Transverse colon (tissue), 4 donors: Measurements from ENCODE around the gene PRR29. TPM values are rescaled to one million over a fixed set of nuclear protein-coding genes. Genes with fewer than 3 reads are reported as not detected.

Source experiments
- DNase-seq: peaks from one replicate; pipeline ENCODE4 v3.0.0-alpha.2; 2019
- H3K27ac ChIP-seq, 4 donors: fragments of 200-600 bp; sonication (generic); 2 replicates each; pipeline ENCODE4 v1.5.1; 2016 to 2018; ENCODE audit warnings: inconsistent platforms in 4 of 4
- H3K27me3 ChIP-seq: fragments of 200-600 bp; sonication (generic); 2 replicates; pipeline ENCODE4 v1.5.1; 2017; ENCODE audit warnings: inconsistent platforms
- H3K36me3 ChIP-seq, 4 donors: fragments of 200-600 bp; sonication (generic); 2 replicates each; pipeline ENCODE4 v1.5.1; 2017 to 2019; ENCODE audit warnings: inconsistent platforms in 4 of 4
- H3K4me1 ChIP-seq, 4 donors: fragments of 200-600 bp; sonication (generic); 2 replicates each; pipeline ENCODE4 v1.5.1; 2017 to 2020; ENCODE audit warnings: inconsistent platforms in 4 of 4
- H3K4me3 ChIP-seq, 4 donors: fragments of 200-600 bp; sonication (generic); 1 replicate in 1 of 4; 2 replicates in 3 of 4; pipeline versions ENCODE4 v1.5.1 to v1.6.1; 2017 to 2019; ENCODE audit warnings: inconsistent platforms in 4 of 4
- H3K9me3 ChIP-seq, 2 donors: fragments of 200-600 bp; sonication (generic); 2 replicates each; pipeline ENCODE4 v1.5.1; 2017 to 2019; ENCODE audit warnings: inconsistent platforms in 2 of 2
- EP300 ChIP-seq: sonication (generic); formaldehyde crosslinking; IDR thresholded peaks from one replicate; pipeline ENCODE4 v1.6.1; 2017; ENCODE audit warnings: antibody characterized with exemption, low read depth
- POLR2A ChIP-seq: fragments of 450-650 bp; IDR thresholded peaks from one replicate; pipeline ENCODE4 v1.6.1; 2016; ENCODE audit warnings: antibody characterized with exemption, mild to moderate bottlenecking, moderate library complexity
- POLR2AphosphoS5 ChIP-seq, 3 donors: sonication (generic); formaldehyde crosslinking; IDR thresholded peaks; one replicate each; pipeline ENCODE4 v1.6.1; 2016; ENCODE audit warnings: antibody characterized with exemption in 3 of 3
- WGBS, 2 donors: methylation state at CpG; one replicate each; pipeline ENCODE4 v1.1.5; 2018; ENCODE audit warnings: low coverage in 1 of 2; 5-methylcytosine and 5-hydroxymethylcytosine counted together
- in situ Hi-C, 4 donors: fragments of 200-750 bp; cut with MboI; loops; one replicate each; pipeline versions ENCODE4 v1.15.0 to v1.15.1; 2017; ENCODE audit warnings: low sequenced_read_pairs in 3 of 4, low pct_ligation_motif_present in 1 of 4, low pct_unique_long_range_greater_than_20kb in 1 of 4
- intact Hi-C: fragments of 100-400 bp; cut with DNase I; formaldehyde crosslinking; loops from one replicate; pipeline ENCODE4 v1.15.1; 2023; ENCODE audit warnings: low total_unique reads
- total RNA-seq, 4 donors: library from RNA; depleted of rRNA; stranded (reverse); fragments of >200 nt; gene quantifications; one replicate each; pipeline ENCODE4 v1.1.0, GENCODE V29; 2016
- TF ChIP-seq, protein P1 (sequence below), 5 experiments: fragments of 200-600 bp in 3 of 5; fragments of 450-650 bp in 2 of 5; sonication (generic) in 3 of 5; IDR thresholded peaks; 1 replicate in 2 of 5; 2 replicates in 3 of 5; pipeline ENCODE4 v1.5.1; 2016 to 2017; ENCODE audit warnings: antibody characterized with exemption in 5 of 5, inconsistent platforms in 3 of 5, mild to moderate bottlenecking in 2 of 5, moderate library complexity in 1 of 5

Gene PRR29
- total RNA-seq, 4 donors from 2014 or later = not detected

DNA sequence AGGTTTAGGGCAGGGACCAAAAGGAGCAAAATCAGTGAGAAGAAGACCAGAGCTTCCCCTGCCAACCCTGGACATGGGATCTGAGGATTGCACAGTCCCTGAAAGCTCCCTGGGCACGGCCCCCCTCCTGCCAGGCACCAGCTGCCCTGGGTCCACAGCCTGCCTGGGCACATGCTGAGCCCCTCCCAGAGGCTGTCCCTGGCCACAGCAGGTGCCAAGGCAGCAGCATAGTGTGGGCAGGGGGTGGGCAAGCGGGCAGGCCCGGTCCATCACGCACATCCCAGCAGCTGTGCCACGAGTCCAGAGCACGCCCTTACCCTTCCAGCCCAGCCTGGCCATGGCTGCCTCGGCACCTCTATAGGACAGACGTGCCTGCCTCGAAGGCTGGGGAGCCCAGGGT lies 38.1 kb upstream of the PRR29 start:
- Histone ChIP-seq H3K4me3 (no peak overlapping the region), H3K4me1 (peaks cover 0 to 7% (median 5%) of the 10 kb centered on the region in 4 donors), H3K9me3 (no peaks in the 10 kb centered on the region), H3K36me3 (no peaks in the 10 kb centered on the region), H3K27ac (no peak overlapping the region), H3K27me3 (no peaks in the 10 kb centered on the region)
- no peak for TF ChIP-seq POLR2A
- TF ChIP-seq EP300 = no peak
- TF ChIP-seq POLR2AphosphoS5 (IDR thresholded peaks at IDR 0.05) = no peak
- TF ChIP-seq, protein P1, sequence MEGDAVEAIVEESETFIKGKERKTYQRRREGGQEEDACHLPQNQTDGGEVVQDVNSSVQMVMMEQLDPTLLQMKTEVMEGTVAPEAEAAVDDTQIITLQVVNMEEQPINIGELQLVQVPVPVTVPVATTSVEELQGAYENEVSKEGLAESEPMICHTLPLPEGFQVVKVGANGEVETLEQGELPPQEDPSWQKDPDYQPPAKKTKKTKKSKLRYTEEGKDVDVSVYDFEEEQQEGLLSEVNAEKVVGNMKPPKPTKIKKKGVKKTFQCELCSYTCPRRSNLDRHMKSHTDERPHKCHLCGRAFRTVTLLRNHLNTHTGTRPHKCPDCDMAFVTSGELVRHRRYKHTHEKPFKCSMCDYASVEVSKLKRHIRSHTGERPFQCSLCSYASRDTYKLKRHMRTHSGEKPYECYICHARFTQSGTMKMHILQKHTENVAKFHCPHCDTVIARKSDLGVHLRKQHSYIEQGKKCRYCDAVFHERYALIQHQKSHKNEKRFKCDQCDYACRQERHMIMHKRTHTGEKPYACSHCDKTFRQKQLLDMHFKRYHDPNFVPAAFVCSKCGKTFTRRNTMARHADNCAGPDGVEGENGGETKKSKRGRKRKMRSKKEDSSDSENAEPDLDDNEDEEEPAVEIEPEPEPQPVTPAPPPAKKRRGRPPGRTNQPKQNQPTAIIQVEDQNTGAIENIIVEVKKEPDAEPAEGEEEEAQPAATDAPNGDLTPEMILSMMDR (IDR thresholded peaks at IDR 0.05) = no peak
- 65% methylated on average over 8 of the region's 9 CpGs; no CpG with 5 or more reads in 1 of the 2 donors for WGBS, 2 donors
- in situ Hi-C loops = no loop called here
- DNase-seq = no peak
- intact Hi-C loops = no loop called here

- WGBS, 2 donors = 33 to 70% methylated on average over 3 to 7 of the region's 7 CpGs
- Histone ChIP-seq H3K27ac (no peak overlapping the region), H3K4me1 (peaks cover 0 to 7% (median 5%) of the 10 kb centered on the region in 4 donors), H3K9me3 (no peaks in the 10 kb centered on the region), H3K36me3 (no peaks in the 10 kb centered on the region), H3K4me3 (no peak overlapping the region), H3K27me3 (no peaks in the 10 kb centered on the region)
- intact Hi-C loops = no loop called here
- DNase-seq = no peak
- TF ChIP-seq, protein P1 (IDR thresholded peaks at IDR 0.05) = no peak
- TF ChIP-seq POLR2A (no peak), POLR2AphosphoS5 (IDR thresholded peaks at IDR 0.05) (no peak), EP300 (no peak)
- in situ Hi-C loops = no loop called here
These were observed 37.7 kb upstream of the PRR29 start for GRCh38 chr17:63960430-63960829.

- Histone ChIP-seq H3K9me3 (no peaks in the 10 kb centered on the region), H3K27ac (no peak overlapping the region), H3K27me3 (no peaks in the 10 kb centered on the region), H3K4me3 (no peak overlapping the region), H3K36me3 (no peaks in the 10 kb centered on the region), H3K4me1 (peaks cover 0 to 7% (median 5%) of the 10 kb centered on the region in 4 donors)
- in situ Hi-C loops = no loop called here
- 27 to 40% methylated on average over 3 to 30 of the region's 37 CpGs for WGBS, 2 donors
- intact Hi-C loops = no loop called here
- TF ChIP-seq, protein P1 (IDR thresholded peaks at IDR 0.05) = no peak
- TF ChIP-seq EP300 (no peak), POLR2AphosphoS5 (IDR thresholded peaks at IDR 0.05) (no peak), POLR2A (no peak)
- DNase-seq = peak; percentile 58
These were observed 36.6 kb upstream of the PRR29 start for GRCh38 chr17:63961355-63962212.

- Histone ChIP-seq H3K27me3 (no peaks in the 10 kb centered on the region), H3K9me3 (no peaks in the 10 kb centered on the region), H3K27ac (peak overlapping the region in 1 of 4 donors; percentile 30), H3K4me3 (no peak overlapping the region), H3K36me3 (no peaks in the 10 kb centered on the region), H3K4me1 (peaks cover 0 to 7% (median 5%) of the 10 kb centered on the region in 4 donors)
- TF ChIP-seq, protein P1 (IDR thresholded peaks at IDR 0.05) = no peak
- TF ChIP-seq EP300 = no peak
- 78% methylated on average over 9 of the region's 10 CpGs; no CpG with 5 or more reads in 1 of the 2 donors for WGBS, 2 donors
- in situ Hi-C loops (no loop called here), intact Hi-C loops (no loop called here)
- DNase-seq = no peak
These were observed 35.8 kb upstream of the PRR29 start for GRCh38 chr17:63962298-63962744.
